Gastrocnemius medialis (tissue), 4 donors: ENCODE measurements around the gene SUGCT. TPM values are rescaled to one million over a fixed set of nuclear protein-coding genes. Genes with fewer than 3 reads are reported as not detected.

Experiments used
- ATAC-seq, 2 donors: fragments of 150-250 bp; one replicate each; pipeline ENCODE4 v1.9.1; 2016
- DNase-seq, 2 donors: peaks; one replicate each; pipeline ENCODE4 v3.0.0-alpha.2; 2019
- H3K27ac ChIP-seq, 4 donors: fragments of 200-600 bp; sonication (generic); 1 replicate in 1 of 4; 2 replicates in 3 of 4; pipeline ENCODE4 v1.5.1; 2016 to 2018; ENCODE audit warnings: mild to moderate bottlenecking in 2 of 4, moderate library complexity in 1 of 4
- H3K27me3 ChIP-seq, 3 donors: fragments of 200-600 bp; sonication (generic) in 2 of 3; 1 replicate in 1 of 3; 2 replicates in 2 of 3; pipeline versions ENCODE4 v1.5.1 to v1.6.0; 2016 to 2019; ENCODE audit warnings: mild to moderate bottlenecking in 1 of 3, moderate library complexity in 1 of 3
- H3K36me3 ChIP-seq, 2 donors: fragments of 200-600 bp; sonication (generic) in 1 of 2; one replicate each; pipeline ENCODE4 v1.5.1; 2017 to 2018
- H3K4me1 ChIP-seq, 2 donors: fragments of 200-600 bp; sonication (generic) in 1 of 2; one replicate each; pipeline ENCODE4 v1.5.1; 2016 to 2017; ENCODE audit warnings: mild to moderate bottlenecking in 2 of 2
- H3K4me3 ChIP-seq, 4 donors: fragments of 200-600 bp; sonication (generic) in 3 of 4; 1 replicate in 1 of 4; 2 replicates in 3 of 4; pipeline ENCODE4 v1.5.1; 2016 to 2019; ENCODE audit warnings: mild to moderate bottlenecking in 2 of 4
- H3K9me3 ChIP-seq, 3 donors: fragments of 200-600 bp; sonication (generic) in 2 of 3; 1 replicate in 1 of 3; 2 replicates in 2 of 3; pipeline ENCODE4 v1.5.1; 2016 to 2019
- CTCF ChIP-seq, 5 experiments: fragments of 450-650 bp in 3 of 5; fragments of 200-600 bp in 2 of 5; sonication (generic) in 2 of 5; IDR thresholded peaks in 4 of 5; conservative IDR thresholded peaks in 1 of 5; 1 replicate in 4 of 5; 2 replicates in 1 of 5; pipeline ENCODE4 v1.5.1; 2016 to 2019; ENCODE audit warnings: antibody characterized with exemption in 5 of 5, mild to moderate bottlenecking in 3 of 5, moderate library complexity in 3 of 5
- POLR2A ChIP-seq, 2 donors: fragments of 450-650 bp; IDR thresholded peaks; one replicate each; pipeline ENCODE4 v1.6.1; 2017; ENCODE audit warnings: antibody characterized with exemption in 2 of 2, mild to moderate bottlenecking in 2 of 2, moderate library complexity in 2 of 2
- in situ Hi-C, 4 donors: fragments of 200-750 bp; cut with MboI; loops; one replicate each; pipeline versions ENCODE4 v1.15.0 to v1.8.0; 2017; ENCODE audit warnings: low sequenced_read_pairs in 4 of 4
- intact Hi-C: fragments of 100-400 bp; cut with DNase I; formaldehyde crosslinking; loops from one replicate; pipeline ENCODE4 v1.15.1; 2023; ENCODE audit warnings: low total_unique reads
- total RNA-seq, 4 donors: library from RNA; depleted of rRNA; stranded (reverse); fragments of >200 nt; gene quantifications; one replicate each; pipeline versions ENCODE4 v1.1.0 to v1.2.3, GENCODE V29; 2016

The SUGCT gene
- total RNA-seq, 4 donors from 2014 or later, result 2.3 to 3.5 (median 2.9) TPM

GRCh38 chr7:40733578-40733977 is 598.8 kb downstream of the SUGCT start:
- Histone ChIP-seq H3K27ac (no peak overlapping the region), H3K4me1 (no peaks in the 10 kb centered on the region), H3K9me3 (no peaks in the 10 kb centered on the region), H3K4me3 (no peak overlapping the region), H3K36me3 (no peaks in the 10 kb centered on the region), H3K27me3 (no peaks in the 10 kb centered on the region)
- no peak for DNase-seq
- no peak for ATAC-seq
- TF ChIP-seq CTCF (IDR thresholded peaks at IDR 0.05 in 4 of 5, conservative IDR thresholded peaks at IDR 0.05 in 1 of 5) (no peak), POLR2A (IDR thresholded peaks at IDR 0.05) (no peak)
- intact Hi-C loops (no loop called here), in situ Hi-C loops (no loop called here)

- Histone ChIP-seq H3K27ac (no peak overlapping the region), H3K4me1 (no peaks in the 10 kb centered on the region), H3K9me3 (no peaks in the 10 kb centered on the region), H3K4me3 (no peak overlapping the region), H3K36me3 (no peaks in the 10 kb centered on the region), H3K27me3 (no peaks in the 10 kb centered on the region)
- DNase-seq, result no peak
- no peak for ATAC-seq
- intact Hi-C loops (no loop called here), in situ Hi-C loops (no loop called here)
- no peak for TF ChIP-seq CTCF (IDR thresholded peaks at IDR 0.05 in 4 of 5, conservative IDR thresholded peaks at IDR 0.05 in 1 of 5)
- no peak for TF ChIP-seq POLR2A (IDR thresholded peaks at IDR 0.05)
These were observed 604.5 kb downstream of the SUGCT start for GRCh38 chr7:40739257-40739656.

GRCh38 chr7:40742270-40742669 is 607.5 kb downstream of the SUGCT start:
- TF ChIP-seq CTCF (IDR thresholded peaks at IDR 0.05 in 4 of 5, conservative IDR thresholded peaks at IDR 0.05 in 1 of 5) (no peak), POLR2A (IDR thresholded peaks at IDR 0.05) (no peak)

GRCh38 chr7:40746841-40747556 is 612.2 kb downstream of the SUGCT start:
- TF ChIP-seq POLR2A (IDR thresholded peaks at IDR 0.05), result no peak
- no peak for TF ChIP-seq CTCF (IDR thresholded peaks at IDR 0.05 in 4 of 5, conservative IDR thresholded peaks at IDR 0.05 in 1 of 5)
- Histone ChIP-seq H3K36me3 (no peaks in the 10 kb centered on the region), H3K27me3 (no peaks in the 10 kb centered on the region), H3K9me3 (no peaks in the 10 kb centered on the region), H3K27ac (no peak overlapping the region), H3K4me3 (no peak overlapping the region), H3K4me1 (no peaks in the 10 kb centered on the region)
- no peak for ATAC-seq
- in situ Hi-C loops (no loop called here), intact Hi-C loops (no loop called here)
- no peak for DNase-seq

More at GRCh38 chr7:40742270-40742669, 607.5 kb downstream of the SUGCT start:
- no peaks in the 10 kb centered on the region for H3K4me1 ChIP-seq
- in situ Hi-C loops, result no loop called here
- DNase-seq, result no peak
- ATAC-seq, result no peak
- H3K27me3 ChIP-seq, result no peaks in the 10 kb centered on the region
- no peak overlapping the region for H3K4me3 ChIP-seq
- H3K27ac ChIP-seq, result no peak overlapping the region
- H3K36me3 ChIP-seq, result no peaks in the 10 kb centered on the region
- H3K9me3 ChIP-seq, result no peaks in the 10 kb centered on the region
- intact Hi-C loops, result no loop called here

GRCh38 chr7:40747856-40748255 is 613.1 kb downstream of the SUGCT start:
- no peak overlapping the region for H3K4me3 ChIP-seq
- no peaks in the 10 kb centered on the region for H3K27me3 ChIP-seq
- TF ChIP-seq CTCF (IDR thresholded peaks at IDR 0.05 in 4 of 5, conservative IDR thresholded peaks at IDR 0.05 in 1 of 5), result no peak
- no peak for TF ChIP-seq POLR2A (IDR thresholded peaks at IDR 0.05)
- ATAC-seq (no peak), DNase-seq (no peak)
- in situ Hi-C loops (no loop called here), intact Hi-C loops (no loop called here)
- H3K36me3 ChIP-seq, result no peaks in the 10 kb centered on the region
- H3K9me3 ChIP-seq, result no peaks in the 10 kb centered on the region
- H3K4me1 ChIP-seq, result no peaks in the 10 kb centered on the region
- no peak overlapping the region for H3K27ac ChIP-seq
